Measurements from ENCODE around the gene UGGT1. TPM values are rescaled to one million over a fixed set of nuclear protein-coding genes. Genes with fewer than 3 reads are reported as not detected.

The UGGT1 gene
- total and polyA plus RNA-seq, 4 donors, result 6.7 to 74.7 (median 32.4) TPM

GRCh38 chr2:128214866-128215460 is 124.0 kb downstream of the UGGT1 start:
- WGBS, result 83% methylated on average over 14 of the region's 14 CpGs
- TF ChIP-seq EGR1 (IDR thresholded peaks at IDR 0.05; ENCODE audit: low read depth in 2 of 2) (no peak), RXRA (IDR thresholded peaks at IDR 0.05) (no peak)
- no peaks in the 10 kb centered on the region for H3K4me1 ChIP-seq (ENCODE audit: control insufficient read depth in 4 of 4, insufficient read depth in 4 of 4, low read length in 3 of 4)
- DNase-seq (ENCODE audit: low spot score), result no peak
- H3K36me3 ChIP-seq (ENCODE audit: control insufficient read depth in 4 of 4, insufficient read depth in 3 of 4, low read depth in 1 of 4, low read length in 3 of 4), result no peaks in the 10 kb centered on the region
- no peak overlapping the region for H3K9ac ChIP-seq (ENCODE audit: low read depth in 1 of 2, low read length in 2 of 2)
- H3K9me3 ChIP-seq (ENCODE audit: control insufficient read depth in 4 of 4, low read length in 3 of 4), result no peaks in the 10 kb centered on the region
- H3K27me3 ChIP-seq (ENCODE audit: control insufficient read depth in 4 of 4, insufficient read depth in 4 of 4, low read length in 3 of 4), result no peaks in the 10 kb centered on the region
- no peak overlapping the region for H3K27ac ChIP-seq (ENCODE audit: low read depth in 1 of 2, low read length in 2 of 2)
- H3K4me3 ChIP-seq (ENCODE audit: low read depth in 1 of 3, low read length in 3 of 3), result no peak overlapping the region

GRCh38 chr2:128215897-128216642 is 125.1 kb downstream of the UGGT1 start:
- 90% methylated on average over 10 of the region's 10 CpGs for WGBS
- H3K9me3 ChIP-seq (ENCODE audit: control insufficient read depth in 4 of 4, low read length in 3 of 4), result no peaks in the 10 kb centered on the region
- H3K27me3 ChIP-seq (ENCODE audit: control insufficient read depth in 4 of 4, insufficient read depth in 4 of 4, low read length in 3 of 4), result no peaks in the 10 kb centered on the region
- no peak for TF ChIP-seq ZBTB33 (IDR thresholded peaks at IDR 0.05)
- no peak for TF ChIP-seq JUND (IDR thresholded peaks at IDR 0.05)
- TF ChIP-seq FOXA1 (IDR thresholded peaks at IDR 0.05), result no peak
- no peak for TF ChIP-seq HNF4G (IDR thresholded peaks at IDR 0.05)
- TF ChIP-seq FOXA2 (IDR thresholded peaks at IDR 0.05), result no peak
- TF ChIP-seq YY1 (IDR thresholded peaks at IDR 0.05), result no peak
- no peak for TF ChIP-seq TAF1 (conservative IDR thresholded peaks at IDR 0.05)
- TF ChIP-seq RAD21 (IDR thresholded peaks at IDR 0.05), result no peak
- TF ChIP-seq ATF3 (IDR thresholded peaks at IDR 0.05), result no peak
- TF ChIP-seq GABPA (IDR thresholded peaks at IDR 0.05 in 1 of 2, conservative IDR thresholded peaks at IDR 0.05 in 1 of 2), result no peak
- no peak for TF ChIP-seq NR2F2 (IDR thresholded peaks at IDR 0.05)
- TF ChIP-seq RXRA (IDR thresholded peaks at IDR 0.05), result no peak
- TF ChIP-seq SP1 (IDR thresholded peaks at IDR 0.05), result no peak
- TF ChIP-seq MAX (IDR thresholded peaks at IDR 0.05), result no peak
- TF ChIP-seq EGR1 (IDR thresholded peaks at IDR 0.05; ENCODE audit: low read depth in 2 of 2), result no peak
- H3K4me3 ChIP-seq (ENCODE audit: low read depth in 1 of 3, low read length in 3 of 3), result no peak overlapping the region
- H3K36me3 ChIP-seq (ENCODE audit: control insufficient read depth in 4 of 4, insufficient read depth in 3 of 4, low read depth in 1 of 4, low read length in 3 of 4), result no peaks in the 10 kb centered on the region
- no peak overlapping the region for H3K9ac ChIP-seq (ENCODE audit: low read depth in 1 of 2, low read length in 2 of 2)
- no peak overlapping the region for H3K27ac ChIP-seq (ENCODE audit: low read depth in 1 of 2, low read length in 2 of 2)
- no peak for DNase-seq (ENCODE audit: low spot score)
- no peaks in the 10 kb centered on the region for H3K4me1 ChIP-seq (ENCODE audit: control insufficient read depth in 4 of 4, insufficient read depth in 4 of 4, low read length in 3 of 4)

GRCh38 chr2:128217671-128218070 is 126.7 kb downstream of the UGGT1 start:
- no peak overlapping the region for H3K9ac ChIP-seq (ENCODE audit: low read depth in 1 of 2, low read length in 2 of 2)
- no peak for TF ChIP-seq MAX (IDR thresholded peaks at IDR 0.05)
- TF ChIP-seq FOXA2 (IDR thresholded peaks at IDR 0.05), result no peak
- TF ChIP-seq NR2F2 (IDR thresholded peaks at IDR 0.05), result no peak
- TF ChIP-seq HNF4G (IDR thresholded peaks at IDR 0.05), result no peak
- TF ChIP-seq RAD21 (IDR thresholded peaks at IDR 0.05), result no peak
- TF ChIP-seq FOXA1 (IDR thresholded peaks at IDR 0.05), result no peak
- no peak for TF ChIP-seq TAF1 (conservative IDR thresholded peaks at IDR 0.05)
- H3K27ac ChIP-seq (ENCODE audit: low read depth in 1 of 2, low read length in 2 of 2), result no peak overlapping the region
- 65% methylated on average over 4 of the region's 4 CpGs for WGBS
- DNase-seq (ENCODE audit: low spot score), result no peak
- no peak overlapping the region for H3K4me3 ChIP-seq (ENCODE audit: low read depth in 1 of 3, low read length in 3 of 3)
- no peaks in the 10 kb centered on the region for H3K4me1 ChIP-seq (ENCODE audit: control insufficient read depth in 4 of 4, insufficient read depth in 4 of 4, low read length in 3 of 4)
- H3K36me3 ChIP-seq (ENCODE audit: control insufficient read depth in 4 of 4, insufficient read depth in 3 of 4, low read depth in 1 of 4, low read length in 3 of 4), result no peaks in the 10 kb centered on the region
- H3K27me3 ChIP-seq (ENCODE audit: control insufficient read depth in 4 of 4, insufficient read depth in 4 of 4, low read length in 3 of 4), result no peaks in the 10 kb centered on the region
- no peaks in the 10 kb centered on the region for H3K9me3 ChIP-seq (ENCODE audit: control insufficient read depth in 4 of 4, low read length in 3 of 4)

Measured in liver (tissue), 9 donors.